Measurements from ENCODE around the gene NUP43.

- TF ChIP-seq POLR2A (IDR thresholded peaks at IDR 0.05; ENCODE audit: low read depth, low read length) = no peak
- TF ChIP-seq POLR2AphosphoS5 (IDR thresholded peaks at IDR 0.05; ENCODE audit: low read depth, low read length) = no peak
- TF ChIP-seq TAF1 (IDR thresholded peaks at IDR 0.05; ENCODE audit: borderline replicate concordance, low read depth, low read length) = no peak
Measured at GRCh38 chr6:149725785-149726184, 20.5 kb downstream of the NUP43 start.

Measured in GM12892 (cell line).